NCI-H1105 (cell line): Measurements from ENCODE around the gene INSYN2A.

Source experiments
- DNase-seq: peaks from one replicate; lab custom pipeline; 2025; lab: John Stamatoyannopoulos, UW

The INSYN2A gene, protein sequence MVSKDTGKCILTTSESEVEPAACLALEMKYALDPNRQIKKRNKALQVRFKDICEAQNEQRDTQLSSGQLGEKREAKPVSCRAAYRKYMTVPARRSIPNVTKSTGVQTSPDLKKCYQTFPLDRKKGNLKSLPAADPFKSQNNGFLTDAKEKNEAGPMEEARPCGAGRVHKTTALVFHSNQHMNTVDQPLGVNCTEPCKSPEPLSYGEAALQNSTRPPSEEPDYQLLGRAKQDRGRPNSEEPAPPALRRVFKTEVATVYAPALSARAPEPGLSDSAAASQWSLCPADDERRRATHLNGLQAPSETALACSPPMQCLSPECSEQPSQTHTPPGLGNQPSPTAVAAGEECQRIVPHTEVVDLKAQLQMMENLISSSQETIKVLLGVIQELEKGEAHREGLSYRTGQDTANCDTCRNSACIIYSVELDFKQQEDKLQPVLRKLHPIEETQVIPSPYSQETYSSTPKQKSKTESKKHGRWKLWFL

DNA sequence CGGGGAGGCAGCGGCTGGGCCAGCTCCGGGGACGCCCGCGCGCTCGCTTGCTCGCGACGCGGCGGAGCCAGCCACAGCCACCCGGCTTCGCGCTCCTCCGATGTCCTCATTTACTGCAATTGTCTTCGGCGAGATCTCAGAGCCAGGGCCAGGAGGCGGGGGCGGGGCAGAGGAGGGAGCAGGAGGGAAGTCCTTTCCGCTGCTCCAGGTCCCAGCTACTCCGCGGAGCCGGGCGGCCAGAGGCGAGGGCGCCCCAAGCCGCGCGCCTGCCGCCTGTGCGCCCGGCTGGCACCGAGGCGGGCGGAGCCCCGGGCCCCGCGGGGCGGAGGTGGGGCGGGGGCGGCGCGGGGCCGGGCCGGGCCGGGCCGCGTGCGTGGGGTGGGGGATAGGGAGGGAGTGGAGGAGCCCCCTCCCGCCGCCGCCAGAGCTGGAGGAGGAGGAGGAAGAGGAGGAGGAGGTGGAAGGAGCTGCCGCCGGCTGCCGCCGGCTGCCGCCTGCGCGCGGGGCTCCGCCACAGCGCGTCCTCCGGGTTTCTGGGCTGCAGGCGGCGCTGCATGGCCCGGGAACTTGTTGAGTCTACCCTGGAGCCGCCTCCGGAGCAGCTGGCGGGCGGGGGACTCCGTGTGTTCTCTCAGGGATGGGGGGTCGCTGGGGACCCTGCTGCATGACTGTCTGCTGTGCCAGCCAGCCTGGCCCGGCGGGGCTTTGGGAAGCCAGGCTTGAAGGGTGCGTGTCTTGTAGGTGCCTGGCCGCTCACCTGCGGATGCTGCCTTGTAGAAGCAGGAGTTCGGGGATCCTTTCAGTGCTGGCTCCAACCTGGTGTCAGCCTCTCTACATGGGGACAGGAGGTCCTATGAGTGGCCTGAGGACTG lies at the start of gene INSYN2A:
TSS of gene INSYN2A (minus strand) at position 310 of the 872 bp plus-strand sequence. CDS start 20,196 bp downstream, outside the sequence.
- no peak for DNase-seq

DNA sequence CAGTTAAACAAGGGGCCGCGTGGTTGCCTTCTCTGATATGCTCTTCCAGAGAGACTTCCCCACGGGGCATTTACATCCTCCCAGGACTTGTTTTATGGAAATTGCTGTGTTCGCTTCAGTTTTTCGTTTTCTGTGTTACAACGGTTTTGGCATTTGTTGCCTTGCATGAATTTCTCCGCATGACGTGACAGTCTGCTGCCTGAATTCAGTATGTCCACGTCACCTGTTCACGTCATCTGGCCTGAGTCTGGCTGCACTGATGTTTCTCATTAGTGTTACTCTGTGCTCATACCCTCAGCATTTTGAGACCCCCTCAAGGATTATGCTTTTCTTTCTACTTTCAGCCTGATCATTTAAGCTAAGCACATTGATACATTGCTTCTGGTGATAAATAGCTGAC lies 49.1 kb upstream of the INSYN2A start:
- DNase-seq, result no peak

DNA sequence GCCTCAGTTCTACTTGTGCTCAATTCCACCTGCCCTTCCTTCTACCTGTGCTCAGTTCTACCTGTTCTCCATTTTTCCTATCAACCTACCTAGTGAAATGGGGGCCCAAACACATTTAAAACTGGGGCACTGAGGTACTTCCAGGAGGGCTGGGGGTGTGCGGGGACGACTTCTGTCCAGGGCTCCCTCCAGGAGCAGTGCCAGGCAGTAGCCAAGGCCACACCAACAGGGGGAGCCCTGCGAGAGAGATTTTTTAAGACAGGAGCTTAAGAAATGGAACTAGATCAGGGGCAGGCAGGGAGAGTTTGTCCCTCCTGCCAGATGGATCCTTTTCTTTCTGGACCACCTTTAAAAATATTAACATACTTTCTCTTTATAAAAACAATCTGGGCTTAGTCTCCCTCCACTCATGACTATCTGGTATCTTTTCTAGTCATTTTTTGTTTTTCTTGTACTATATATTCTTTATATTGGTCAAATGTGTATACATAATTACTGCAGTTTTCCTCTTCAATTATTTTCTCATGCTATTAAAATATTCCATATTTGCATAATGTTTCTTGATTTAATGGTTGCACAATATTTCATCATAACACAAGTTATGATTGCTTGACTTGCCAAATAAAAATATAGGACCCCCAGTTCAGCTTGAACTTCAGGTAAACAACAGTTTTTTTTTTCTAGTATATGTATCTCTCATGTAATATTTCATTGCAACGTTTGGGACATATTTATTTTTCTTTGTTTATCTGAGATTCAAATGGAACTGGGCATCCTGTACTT lies 47.3 kb upstream of the INSYN2A start:
- DNase-seq, result peak; percentile 7

DNA sequence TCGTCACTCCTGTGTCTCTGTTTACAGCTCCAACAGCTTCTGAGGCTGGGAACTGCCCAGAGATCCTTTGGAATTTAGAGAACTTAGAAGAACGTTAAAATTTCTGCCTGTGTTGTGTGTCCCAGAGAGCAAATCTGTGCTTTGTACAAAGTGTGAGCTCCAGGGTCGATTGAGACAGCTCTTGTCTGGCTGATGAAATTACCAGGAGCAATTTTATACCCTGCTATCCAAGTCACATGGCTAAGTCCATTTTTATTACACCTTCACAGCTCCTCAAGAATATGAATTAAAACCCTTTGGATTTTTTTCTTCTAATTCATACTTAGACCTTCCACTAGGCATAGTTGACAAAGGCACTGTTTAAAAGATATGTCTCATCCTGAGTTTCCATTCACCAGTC lies 46.5 kb upstream of the INSYN2A start:
- no peak for DNase-seq

DNA sequence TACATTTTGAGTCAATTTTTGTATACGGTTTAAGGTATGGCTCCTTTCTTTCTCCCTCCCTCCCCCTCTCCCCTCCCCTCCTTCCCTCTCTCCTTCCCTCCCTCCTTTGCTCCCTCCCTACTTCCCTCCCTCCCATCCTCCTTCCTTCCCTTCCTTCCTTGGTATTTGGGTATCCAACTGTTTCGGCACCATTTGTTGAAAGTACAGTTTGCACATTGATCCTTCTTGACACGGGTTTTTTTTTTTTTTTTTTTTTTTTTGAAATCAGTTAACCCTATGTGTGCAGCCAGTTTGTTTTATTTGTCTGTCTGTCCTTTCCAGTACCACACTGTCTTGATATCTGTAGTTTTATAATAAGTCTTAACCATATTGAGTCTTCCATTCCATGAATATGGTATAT lies 39.9 kb upstream of the INSYN2A start:
- DNase-seq, result no peak

DNA sequence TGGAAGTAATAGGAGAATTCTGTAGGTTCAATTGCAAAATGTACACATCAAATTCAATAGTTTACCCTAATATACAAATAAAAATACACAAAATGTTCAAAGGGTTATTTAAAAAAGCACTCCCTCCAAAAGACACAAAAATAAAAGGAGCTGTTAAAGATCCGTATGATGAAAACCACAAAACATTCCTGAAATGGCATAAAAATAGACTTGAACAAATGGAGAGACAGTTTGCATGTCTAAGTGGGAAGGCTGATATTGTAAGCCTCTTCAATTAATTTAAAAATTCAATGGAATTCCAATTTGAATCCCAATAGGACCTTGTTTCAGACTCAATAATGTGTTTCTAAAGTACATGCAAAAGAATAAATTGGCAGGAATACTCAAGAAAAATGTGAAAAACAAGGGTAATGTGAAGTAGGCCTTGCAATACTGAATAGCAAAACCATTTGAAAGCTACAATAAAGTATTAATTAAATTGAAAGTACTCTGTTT lies 38.0 kb upstream of the INSYN2A start:
- DNase-seq, result no peak

DNA sequence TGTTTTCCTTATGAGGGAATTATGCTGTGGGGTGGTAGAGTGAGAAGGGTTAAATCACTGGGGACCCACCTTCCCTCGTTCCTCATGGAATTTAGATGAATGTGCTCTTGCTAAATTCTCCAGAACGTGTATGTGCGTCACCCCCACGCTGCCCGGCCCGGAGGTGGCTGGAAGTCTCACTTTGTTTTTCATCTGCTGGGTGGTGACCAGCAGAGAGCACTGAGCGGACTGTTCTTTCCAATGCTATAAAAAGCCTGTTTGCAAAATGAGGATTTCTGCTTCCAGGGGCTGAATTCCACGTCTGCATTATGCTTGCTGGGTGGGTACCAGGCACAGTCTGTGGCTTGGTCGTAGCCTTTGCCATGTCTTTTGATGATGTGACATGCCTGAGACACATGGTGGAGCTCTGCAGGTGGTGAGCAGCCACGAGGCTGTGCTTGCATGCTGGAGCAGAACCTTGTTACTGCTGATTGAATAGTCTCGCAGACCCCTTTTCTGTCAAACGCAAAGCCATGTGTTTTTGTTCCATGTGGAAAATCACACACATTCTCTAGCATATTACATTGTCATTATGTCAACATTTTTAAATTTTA lies 31.9 kb upstream of the INSYN2A start:
- no peak for DNase-seq

DNA sequence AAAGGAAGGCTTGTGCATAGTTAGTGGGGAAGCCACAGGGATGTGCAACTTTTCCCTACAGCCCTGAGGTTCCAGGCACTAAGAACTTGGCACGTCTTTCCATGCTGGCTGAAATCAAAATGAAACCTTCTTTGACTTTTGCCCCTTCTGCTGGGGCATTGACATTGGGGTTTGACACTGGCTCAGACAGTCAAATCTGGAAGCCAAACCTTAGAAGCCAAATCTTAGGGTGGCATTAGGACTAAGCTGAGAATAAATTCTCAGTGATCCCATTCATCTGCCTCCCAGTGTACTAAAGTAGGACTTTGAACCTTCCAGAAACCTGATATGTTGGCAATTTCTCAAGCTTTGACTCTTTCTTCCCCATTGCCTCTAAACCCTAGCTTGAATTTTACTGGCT lies 31.3 kb upstream of the INSYN2A start:
- no peak for DNase-seq

DNA sequence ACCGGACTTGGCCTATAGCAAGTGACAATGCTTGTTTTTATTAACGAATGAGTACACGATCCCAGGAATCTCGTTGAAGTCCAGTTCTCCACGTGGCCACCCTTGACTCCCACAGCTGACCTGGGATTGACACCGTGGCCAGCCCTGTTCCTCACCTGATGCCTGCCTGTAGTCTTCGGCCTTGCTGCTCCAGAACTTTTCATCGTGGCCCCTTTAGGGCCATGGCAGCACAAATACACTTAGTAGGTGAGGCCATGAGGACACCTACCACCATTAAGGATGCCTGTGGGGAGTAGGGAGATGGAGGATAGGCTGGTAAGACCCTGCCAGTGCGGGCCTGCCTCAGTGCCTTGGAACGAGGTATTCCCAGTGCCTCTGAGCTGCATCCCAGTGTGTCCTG lies 30.6 kb upstream of the INSYN2A start:
- no peak for DNase-seq

DNA sequence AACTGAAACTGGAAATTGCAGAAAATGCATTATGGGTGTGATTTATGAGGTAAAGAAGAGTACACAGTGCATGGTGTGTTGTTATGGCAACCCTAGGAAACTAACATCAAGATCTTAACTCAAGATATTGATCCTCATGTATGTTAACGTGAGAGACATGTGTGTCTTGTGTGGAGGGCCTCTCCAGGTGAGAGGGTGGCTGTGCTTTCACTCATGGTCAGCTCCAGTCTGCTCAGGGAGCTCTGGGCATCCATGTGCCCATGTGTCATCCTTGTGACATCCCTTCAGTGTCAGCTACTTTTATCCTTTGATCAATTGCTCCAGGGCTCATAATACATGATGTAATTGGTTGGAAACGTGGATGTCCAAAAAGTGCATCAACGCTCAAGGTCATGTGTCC lies 24.9 kb upstream of the INSYN2A start:
- DNase-seq, result no peak

DNA sequence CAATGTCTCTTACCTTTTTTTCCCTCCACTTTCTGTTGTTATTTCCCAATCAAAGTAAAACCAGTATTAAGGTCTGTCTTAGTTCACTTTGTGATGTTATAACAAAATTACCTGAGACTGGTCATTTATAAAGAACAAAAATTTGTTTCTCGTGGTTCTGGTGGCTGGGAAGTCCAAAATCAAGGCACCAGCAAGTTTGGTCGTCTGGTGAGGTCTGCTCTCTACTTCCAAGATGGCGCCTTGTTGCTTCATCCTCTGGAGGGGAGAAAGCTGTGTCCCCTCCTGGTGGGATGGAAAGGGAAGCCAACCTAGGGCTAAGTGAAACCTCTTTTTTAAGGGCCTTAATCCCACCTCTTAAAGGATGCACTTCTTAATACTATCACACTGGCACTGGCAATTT lies 22.3 kb upstream of the INSYN2A start:
- DNase-seq, result no peak

DNA sequence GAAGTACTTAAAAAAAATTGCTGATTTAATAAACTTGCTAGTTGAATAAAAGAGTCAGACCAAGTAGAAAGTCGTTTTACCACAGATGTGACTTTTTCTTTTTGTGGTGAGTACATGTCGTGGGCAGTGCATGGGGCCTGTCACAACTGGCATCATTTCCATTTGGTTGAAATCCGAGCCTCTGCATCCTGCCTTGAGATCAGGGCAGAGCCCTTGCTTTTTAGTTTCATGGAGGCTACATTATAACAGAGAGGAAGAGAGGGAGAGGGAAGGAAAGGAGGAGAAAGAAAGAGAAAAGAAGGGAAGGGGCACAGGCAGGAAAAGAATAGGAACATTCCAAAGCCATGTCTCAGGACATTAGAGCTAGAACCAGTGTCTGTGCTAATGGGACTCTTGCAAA lies 20.4 kb upstream of the INSYN2A start:
- DNase-seq, result no peak

DNA sequence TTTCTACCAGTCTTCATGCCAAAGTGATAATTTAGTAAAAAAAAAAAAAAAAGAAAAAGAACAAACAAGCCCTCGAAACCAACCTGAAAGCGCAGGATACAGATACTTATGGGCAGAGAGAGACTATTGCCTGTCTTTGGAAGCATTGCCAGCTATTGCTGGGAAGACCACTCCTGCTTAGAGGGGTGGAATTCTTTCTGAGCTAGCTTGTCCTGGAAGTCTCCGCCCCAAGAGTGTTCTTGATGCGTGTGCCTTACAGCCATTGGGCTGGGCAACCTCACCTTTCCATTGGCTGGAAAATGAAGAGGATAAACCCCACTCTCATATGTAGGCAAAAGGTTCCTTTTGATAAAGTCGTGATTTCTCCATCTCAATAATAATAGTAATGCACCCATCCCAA lies 19.9 kb upstream of the INSYN2A start:
- DNase-seq, result no peak

DNA sequence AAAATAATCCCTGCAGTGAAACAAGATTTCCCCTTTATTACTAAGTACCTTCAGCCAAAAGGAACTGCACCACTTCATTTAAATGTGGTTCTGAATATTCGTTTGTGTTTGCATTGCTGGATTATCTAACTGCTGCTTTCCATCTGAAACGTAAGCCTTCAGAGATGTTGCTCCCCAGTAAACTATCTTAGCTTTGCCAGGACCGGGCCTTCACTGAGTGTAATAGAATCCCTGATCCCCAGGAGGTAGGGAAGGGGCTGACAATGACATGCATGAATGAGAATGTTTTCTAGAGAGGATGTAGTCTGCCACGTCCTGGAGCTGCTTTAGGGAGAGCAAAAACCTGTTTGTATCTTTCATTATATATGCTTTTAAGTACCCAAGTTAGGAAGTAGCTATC lies 19.5 kb upstream of the INSYN2A start:
- no peak for DNase-seq

DNA sequence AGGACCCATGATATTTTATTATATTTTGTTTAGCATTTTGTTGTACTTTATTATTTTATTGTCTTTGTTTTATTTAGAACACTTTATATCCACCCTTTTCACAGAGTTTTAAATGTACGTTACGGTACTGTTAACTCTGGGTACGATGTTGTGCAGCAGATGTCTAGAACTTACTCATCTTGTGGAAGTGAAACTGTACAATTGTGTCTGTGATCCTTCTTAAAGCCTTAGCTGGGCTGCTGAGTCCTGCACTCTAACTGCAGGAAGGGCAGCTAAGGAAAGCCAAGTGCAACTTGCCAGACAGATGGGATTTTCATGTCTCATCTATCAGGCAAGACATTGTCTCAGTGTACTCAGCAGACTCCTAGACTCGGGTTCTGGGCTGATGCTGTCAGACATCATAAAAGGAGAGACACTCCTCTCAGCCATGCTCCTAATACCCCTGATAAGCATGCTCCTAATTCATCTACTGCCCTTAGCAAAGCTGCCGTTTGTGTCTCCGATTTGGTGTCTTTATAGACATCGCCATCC lies 14.6 kb upstream of the INSYN2A start:
- DNase-seq, result no peak

DNA sequence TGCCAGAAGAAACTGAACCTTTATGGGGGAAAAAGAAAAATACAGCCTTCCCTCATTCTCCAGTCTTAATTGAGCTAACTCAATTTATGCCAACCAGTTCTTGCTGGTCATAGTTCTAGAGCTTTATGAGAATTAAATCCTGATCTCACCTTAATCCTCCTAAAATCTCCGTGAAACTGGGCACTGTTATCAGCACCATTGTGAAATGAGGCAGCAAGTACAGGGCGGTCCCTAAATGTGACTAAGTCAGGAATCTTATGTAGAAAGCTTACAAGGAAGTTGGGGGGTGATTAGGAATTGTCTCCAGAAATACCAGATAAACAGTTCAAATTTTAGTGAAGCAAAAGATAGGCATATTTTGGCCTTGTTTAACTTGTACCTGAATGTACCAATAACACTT lies 10.7 kb upstream of the INSYN2A start:
- no peak for DNase-seq

DNA sequence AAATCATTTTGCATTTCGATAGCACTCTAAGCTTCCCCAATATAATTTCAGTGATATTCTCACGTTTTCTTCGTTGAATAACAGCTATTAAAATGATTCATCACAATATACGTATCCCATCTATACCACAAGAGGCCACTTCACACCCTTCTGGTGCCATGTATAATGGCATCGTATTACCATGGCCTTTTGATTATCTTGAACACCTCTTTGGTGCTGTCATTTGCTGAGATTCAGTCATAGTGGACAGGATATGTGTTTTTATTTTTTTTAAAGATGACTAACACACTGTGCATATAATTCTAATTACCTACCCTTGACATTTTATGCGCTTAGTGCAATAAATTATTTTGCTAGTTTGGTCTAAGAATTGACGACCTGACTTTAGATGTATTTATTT lies 6.7 kb upstream of the INSYN2A start:
- DNase-seq, result no peak

DNA sequence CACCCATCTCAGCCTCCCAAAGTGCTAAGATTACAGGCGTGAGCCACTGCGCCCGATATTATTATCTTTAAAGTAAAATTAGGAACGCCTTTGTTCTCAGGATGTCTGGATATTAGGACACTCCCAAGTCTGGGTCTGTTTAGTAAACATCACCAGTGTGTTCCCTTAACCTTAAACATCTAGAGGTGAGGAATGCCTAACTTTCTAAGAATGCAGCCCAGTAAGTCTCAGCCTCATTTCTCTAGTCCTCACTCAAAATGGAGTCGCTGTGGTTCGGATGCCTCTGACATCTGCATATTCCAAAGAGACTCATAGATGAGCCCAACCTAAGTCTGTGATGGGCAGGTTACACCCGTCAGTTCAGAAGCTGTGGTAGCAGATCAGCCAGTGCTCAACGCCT lies 4.3 kb upstream of the INSYN2A start:
- no peak for DNase-seq

DNA sequence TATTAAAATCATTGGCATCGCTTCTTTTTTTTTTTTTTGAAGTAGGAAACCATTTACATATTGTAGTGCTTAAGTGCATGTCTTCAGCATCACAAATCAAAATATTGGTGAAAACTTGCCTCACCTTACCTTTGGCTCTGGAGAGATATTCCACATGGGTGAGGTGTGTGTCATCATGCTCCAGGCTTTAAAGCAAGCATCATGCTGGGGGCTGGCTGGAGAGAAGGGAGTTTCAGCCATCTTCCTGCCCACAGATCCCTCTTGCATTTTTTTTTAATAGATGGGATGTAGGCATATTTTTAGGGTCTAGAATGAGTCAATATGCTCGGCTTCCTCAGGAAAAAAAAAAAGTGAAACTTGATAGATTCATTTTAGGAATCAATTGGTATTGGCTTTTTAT lies 2.3 kb upstream of the INSYN2A start:
- DNase-seq, result no peak

DNA sequence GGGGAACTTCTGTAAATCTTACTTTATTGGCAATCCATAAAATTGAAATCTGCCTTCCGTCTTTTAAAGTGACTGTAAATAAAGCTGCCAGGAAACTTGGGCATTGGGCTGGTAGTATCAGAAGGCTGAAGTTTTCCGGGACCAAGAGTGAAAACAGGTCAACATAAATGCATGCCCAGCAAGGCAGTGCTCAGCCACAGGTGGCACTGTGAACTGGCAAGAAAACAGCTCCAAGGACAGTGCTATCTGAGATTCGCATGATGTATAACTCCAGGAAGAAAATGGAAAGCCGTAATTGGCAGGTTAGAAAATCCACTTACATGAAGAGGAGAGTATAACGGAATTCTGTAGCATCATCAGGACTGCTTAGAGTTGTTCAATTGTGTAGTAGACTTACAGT lies 1.9 kb upstream of the INSYN2A start:
- no peak for DNase-seq

DNA sequence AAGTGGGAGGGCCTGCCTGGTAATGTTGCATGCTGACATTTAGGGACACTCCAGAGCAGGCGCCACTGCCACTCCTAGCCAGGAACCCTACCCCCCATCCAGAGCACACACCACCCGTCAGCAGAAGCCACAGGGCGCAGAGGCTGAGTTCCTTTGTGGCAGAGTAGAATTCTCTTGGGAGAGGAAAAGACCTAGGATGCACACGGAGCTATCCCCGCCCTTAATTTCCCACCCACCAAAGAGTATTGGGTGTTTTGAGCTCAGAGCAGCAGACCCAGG lies 702 bp upstream of the INSYN2A start:
- no peak for DNase-seq
